IPS-NIHi7 (cell line): ENCODE data around the gene PAPOLB.
A peak's percentile ranks its signal among the peaks of the same experiment; 100 is the strongest.

ENCODE experiments used
- DNase-seq: peaks from one replicate; pipeline ENCODE4 v3.0.0; 2012; ENCODE audit warnings: mixed read lengths; ENCODE audit errors: extremely low spot score

The PAPOLB gene

DNA sequence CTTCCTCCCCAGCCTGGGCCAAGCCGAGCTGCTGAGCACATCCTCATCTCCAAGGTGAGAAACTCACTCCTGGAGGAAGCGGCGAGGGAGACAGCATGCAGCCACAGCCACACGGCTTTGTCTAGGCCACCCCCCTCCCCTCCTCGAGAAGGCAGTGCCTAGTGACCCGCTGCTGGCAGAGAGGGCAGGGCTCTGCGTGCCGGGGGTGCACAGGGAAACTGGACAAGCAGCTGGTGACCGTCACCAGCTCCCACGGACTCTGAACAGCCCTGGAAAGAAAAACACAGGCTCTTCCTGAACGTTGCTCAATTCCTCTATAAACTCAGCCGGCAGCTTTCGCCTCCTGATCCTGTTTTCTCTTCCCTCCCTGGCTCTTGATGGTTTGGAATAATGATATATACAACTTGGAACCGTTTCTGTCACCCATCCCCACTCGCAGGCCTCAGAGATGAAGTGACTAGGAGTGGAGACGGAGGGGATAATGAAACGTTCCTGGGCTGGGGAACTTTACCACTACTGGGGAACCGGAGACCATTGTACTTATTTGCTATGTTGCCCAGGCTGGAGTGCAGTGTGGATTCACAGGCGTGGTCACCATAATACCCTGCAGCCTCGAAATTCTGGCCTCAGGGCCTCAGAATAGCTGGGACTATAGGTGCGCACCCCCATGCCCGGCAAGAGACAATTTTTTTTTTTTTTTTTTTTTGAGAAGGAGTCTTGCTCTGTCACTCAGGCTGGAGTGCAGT lies 19.3 kb downstream of the PAPOLB start:
- DNase-seq: no peak

DNA sequence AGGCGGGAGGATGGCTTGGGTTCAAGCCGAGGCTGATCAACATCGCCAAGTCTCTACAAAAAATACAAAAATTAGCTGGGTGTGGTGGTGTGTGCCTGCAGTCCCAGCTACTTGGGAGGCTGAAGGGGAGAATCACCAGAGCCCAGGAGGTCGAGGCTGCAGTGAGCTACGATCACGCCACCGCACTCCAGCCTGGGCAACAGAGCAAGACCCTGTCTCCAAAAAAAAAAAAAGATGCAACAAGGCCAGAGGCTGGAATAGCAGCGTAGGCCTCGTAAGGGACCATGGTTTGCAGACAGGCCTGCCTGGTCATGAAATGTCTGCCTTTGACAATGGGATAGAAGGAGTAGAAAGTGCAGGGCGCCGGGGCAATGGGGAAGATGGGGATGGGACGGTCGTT lies 20.0 kb downstream of the PAPOLB start:
- no peak for DNase-seq

DNA sequence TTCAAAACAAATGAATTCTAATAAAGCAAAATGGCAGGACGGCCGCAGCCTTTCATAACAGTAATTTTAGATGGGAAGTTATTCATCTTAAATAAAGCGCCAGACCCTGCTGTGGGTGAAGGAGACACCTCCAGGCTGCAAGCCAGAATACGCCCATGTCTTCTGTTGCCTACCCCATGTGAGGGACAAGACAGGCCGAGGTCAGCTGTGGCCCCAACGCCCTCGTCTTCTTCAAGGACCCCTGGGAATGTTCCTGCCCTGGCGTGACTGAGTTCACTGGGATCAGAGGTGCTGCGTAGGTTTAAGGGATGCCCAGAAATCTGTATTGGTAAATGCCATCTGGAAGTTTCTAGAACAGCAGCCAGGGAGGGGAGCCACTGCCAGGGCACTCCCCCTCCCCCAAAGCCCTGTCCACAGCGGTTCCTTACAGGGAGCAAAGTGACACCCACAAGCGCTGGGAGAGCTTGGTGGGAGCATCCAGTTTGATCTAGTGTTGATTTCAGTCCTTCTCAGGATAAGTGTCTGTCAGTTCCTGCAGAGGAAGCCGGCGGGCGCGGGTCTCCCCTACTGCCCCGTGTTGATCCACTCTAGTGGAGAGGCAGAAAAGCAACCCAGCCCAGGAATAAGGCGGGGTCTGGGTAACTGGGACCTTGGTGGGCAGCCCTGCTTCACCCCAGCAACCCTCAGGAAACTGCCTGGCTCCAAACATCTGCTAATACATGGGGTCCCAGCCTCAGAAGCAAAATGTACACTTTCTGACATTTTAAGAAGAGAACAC lies 20.6 kb downstream of the PAPOLB start:
- no peak for DNase-seq

DNA sequence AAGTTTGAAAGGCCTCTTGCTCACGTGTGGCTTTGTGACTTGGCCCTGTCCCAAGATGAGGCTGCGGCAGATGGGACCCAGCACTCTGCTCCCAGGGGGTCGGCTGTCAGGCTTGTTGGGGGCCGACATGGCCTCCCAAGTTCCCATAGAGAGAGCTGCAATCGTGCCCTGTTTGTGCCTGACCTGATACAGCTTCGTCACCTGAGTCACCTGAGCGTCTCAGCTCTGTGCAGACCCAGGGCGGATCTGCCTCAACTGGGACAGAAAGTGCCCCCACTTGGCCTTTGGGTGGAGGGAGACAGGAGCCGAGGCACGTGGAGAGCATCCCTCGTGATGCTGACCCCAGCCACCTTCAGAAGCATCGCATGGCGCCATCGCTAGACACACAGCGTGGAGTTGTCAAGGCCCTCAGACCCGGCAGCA lies 21.7 kb downstream of the PAPOLB start:
- DNase-seq: no peak

DNA sequence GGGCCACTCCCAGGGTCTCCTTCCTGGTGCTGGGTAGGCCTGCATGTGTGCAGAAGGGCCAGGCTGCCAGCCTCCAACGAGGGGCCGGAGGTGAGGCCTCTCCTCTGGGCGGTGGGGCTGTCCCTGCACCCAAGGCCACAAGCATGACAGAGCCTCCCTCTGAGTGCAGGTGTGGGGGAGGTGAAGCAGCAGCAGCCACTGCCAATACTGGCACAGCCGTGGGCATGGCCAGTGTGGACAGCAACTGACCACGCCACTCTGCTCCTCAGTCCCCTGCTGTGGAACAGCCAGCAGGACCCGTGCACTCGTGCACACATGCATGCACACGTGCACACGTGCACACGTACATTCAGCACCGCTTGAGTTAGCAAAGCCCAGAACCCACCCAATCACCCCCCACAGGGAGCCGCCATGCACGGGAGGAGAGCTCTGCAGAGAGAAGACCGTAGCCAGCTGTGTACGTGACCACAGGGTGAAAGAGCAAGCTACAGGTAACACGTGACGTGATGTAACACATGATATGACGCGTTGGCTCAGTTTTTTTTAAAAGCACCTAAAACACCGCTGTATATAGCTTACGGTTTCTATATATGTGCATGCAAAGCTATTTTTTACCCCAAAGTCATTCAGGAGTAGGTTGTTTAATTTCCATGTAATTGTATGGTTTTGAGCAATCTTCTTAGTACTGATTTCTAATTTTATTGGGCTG lies 23.1 kb downstream of the PAPOLB start:
- DNase-seq: no peak

DNA sequence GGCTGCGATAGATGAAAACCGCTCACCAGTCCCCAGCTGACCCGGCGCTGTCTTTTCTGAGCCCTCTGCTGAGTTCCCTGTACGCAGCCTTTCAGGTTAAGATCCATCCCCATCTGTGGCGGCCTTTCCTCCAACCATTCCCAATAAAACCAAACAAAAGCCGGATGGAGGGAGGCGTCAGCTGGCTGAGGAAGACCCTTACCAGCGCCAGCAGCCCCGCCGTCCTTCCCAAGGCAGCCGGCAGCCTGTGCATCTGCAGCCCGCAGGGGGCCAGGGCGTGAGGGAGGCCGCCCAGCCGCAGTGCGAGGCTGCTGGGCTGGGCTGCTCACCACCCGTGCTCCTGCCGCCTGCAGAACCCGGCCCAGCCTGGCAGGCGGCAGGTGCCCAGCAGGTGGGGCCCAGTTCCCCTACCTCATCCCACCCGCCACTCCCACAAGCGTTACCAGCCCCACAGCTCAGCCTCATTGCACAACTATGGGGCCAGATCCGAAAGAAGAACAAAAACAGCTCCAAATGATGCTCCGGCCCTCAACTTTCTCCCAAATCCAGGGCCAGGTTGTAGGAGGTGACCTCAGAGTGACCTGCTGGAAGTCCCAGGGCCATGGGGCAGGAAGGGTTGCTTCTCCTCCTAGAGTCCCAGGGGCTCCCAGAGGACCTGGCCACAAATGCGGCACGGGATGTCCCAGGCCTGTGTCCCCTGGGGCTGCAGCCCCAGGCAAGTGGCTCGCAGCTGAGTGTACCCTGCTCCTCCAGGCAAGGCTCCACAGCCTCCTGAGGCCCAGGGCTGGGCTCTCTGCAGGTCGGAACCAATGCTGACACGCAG lies 23.8 kb downstream of the PAPOLB start:
- peak; percentile 59 for DNase-seq

DNA sequence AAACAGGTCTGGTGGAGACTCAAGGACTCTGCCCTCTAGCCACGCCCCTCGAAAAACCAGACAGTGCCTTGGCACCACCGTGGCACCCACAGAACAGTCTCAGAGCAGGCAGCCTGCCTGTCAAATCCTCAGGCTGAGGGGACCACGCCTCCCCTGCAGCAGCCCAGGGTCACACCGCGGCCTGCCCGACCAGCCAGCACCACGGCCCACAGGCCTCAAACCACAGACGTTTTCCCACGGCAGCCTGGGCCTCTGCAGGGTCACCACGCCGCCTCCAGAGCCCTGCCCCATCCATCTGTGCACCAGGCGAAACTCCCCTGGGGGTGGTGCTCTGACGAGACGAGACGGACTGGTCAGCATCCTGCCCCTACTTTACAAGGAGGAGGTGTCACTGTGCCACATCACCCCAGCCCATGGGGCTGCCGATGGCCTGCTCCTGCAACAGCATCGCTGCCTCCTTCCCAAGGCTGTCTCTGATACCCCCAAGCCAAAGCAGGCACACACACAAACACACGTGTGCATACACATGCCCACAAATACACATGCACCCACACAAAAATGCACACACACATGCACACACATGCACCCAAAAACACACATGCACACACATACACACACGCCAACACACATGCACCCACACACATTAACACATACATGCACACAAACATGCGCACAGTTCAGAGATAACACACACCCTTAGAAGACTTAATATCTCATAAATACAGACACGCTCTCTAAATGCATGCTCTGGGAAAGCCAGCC lies 24.6 kb downstream of the PAPOLB start:
- no peak for DNase-seq

DNA sequence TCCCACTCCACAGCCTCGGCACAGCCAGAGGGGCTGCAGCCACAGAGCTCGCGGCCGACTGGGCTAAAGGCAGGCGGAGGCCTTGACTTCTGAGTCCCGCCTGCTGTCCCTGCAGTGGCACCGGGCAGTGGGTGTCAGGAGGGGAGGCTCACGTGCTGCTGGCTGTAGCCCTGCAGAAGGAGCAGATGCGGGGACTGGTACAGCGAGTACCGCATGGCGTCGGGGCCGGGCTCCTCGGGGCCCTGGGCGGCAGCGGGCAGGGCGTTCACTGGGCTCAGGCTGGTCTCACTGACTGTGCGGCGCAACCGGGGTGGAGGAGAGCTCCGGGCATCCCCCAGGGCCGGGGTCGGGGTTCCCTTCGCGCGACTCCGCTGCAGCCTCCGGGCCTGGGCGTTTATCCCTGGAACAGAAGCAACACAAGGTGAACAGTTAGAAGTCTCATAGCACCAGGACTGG lies 25.6 kb downstream of the PAPOLB start:
- no peak for DNase-seq

DNA sequence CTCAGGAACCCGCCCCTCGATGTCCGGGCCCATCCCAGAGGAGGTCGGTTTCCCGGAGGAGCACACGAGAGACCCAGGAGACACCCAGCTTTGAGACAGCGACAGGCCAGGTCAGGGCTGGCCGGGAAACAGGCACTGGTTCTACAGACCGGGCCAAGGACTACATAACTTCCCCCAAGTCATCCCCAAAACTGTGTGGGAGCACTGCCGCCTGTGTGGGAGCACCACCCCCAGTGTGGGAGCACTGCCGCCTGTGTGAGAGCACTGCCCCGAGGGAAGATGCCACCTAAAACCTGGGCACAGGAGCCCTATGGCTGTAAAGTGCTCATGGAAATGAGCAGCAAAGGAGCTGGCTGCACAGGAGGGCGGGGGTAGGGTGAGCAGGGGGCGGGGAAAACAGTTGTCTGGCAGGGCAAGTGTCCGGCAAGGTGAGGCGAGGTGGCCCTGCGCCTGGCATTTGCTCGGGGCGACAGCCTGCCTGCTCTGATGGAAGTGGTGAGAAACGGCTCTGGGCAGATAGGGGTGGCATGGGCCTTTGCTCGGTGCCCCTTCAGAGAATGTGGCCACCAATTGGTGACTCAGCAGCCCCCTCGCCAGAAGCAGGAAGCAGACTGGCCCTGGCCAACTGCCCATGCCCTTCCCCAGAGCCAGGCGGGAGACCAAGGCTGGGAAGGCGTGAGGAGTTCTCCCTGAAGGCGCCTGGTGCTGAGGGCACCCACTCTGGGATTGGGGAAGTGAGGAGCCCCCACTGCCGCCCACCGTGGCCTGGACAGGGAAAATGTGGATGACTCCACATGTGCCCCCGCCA lies 26.2 kb downstream of the PAPOLB start:
- DNase-seq: no peak

DNA sequence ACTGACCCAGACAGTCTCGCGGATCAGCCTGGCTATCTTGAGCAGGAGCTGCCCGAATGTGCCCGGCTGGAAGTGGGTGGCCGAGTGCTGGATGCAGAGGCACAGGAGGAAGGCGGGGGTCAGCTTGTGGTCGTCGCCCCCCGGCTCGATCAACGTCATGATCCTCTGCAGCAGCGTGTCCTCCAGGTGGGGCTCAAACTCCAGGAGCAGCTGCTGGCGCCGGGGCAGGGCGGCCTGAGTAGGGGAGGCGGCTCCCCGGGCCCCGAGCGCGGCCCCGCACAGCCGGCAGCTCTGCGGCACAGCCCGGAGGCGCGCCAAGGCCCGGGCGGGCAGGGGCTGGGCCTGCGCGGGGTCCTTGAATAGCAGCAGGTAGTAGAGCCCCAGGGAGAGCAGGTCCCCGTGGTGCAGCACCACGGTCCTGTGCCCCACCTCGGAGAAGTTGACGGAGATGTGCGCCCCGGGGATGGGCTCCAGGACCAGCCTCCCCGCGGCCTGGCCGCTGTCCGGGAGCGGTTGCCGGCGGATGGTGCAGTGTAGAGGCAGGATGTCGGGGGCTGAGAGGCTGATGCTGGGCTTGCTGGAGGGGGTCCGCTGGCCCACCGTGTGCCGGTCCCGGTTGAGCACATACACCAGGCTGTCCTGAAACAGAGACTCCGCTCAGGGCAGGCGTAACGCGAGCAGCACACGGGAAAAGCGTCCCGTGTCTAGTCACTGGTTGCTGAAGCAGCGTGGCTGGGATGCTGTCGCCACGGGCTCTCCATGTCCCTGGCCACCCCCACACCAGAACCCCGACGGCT lies 27.0 kb downstream of the PAPOLB start:
- DNase-seq: no peak

DNA sequence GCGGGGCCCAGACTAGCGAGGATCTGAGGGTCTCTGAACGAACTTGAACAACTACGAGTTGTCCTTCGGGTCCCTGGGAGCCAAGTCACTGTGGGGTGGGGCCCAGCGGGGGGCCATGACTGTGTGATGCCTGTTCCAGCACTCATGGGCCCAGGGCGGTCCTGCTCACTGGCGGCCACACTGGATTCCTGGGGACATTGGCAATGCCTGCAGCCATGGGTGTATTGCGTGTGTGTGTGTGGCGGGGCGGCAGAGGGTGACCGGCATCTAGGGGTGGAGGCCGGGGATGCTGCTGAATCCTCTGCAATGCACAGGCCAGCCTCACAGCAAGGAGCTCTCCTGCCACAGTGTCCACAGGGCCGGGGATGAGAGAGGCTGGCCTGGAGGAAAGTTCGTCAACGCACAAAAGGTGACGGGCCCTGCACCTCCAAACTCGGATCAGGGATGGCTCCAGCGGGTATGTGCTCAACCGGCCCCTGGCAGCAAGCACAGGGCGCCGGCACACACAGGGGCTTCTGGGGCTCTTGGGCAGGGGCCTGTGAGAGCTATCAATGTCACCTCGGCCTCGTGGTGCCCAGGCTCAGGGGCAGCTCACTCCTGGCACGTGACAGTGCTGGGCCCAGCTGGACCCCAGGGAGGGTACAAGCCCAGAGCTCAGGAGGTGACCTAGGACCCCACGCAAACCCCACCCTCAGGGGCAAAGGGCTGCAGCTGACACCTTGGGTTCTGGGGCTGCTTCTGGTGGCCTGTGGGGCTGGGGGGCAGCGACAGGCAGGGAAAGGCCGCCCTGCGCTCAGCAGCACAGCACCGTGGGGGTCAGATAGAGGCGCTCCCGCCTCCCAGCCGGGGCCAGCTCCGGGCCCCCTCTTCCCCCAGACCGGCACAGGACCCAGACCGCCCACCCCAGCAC lies 27.9 kb downstream of the PAPOLB start:
- DNase-seq: no peak

DNA sequence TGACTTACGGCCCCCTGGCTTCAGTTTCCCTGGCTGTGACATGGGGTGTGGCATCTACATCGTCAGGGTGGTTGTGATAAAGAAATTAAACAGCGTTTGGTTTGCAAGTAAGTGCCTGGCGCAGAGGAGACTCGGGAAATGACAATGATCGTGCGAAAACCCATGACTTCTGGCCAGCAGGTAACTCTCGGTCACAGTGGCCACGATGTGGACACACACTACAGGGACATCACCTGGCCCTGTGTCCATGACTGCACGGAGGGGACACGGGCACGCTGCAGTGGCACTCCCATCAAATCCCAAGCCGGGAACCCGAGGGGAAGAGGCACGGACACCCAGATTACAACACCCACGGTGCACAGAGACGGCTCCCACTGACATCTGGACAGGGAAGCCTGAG lies 28.7 kb downstream of the PAPOLB start:
- no peak for DNase-seq

DNA sequence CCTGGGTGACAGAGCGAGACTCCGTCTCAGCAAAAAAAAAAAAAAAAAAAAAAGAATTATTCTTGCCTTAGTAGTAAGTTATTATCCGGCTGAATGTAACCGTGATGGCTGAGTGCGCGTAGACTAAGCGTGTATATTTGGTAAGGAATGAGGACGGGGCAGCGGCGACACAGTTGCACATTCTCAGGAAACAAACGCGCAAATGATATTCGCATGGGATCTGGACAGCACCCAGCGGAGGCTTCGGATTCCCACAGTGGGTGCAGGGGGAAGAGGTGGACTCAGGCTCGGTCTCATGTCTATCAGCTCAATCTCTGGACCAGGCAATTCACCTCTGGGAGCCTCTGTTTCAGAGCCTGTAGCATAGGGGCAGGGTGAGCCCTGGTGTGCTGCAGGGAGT lies 29.1 kb downstream of the PAPOLB start:
- no peak for DNase-seq

DNA sequence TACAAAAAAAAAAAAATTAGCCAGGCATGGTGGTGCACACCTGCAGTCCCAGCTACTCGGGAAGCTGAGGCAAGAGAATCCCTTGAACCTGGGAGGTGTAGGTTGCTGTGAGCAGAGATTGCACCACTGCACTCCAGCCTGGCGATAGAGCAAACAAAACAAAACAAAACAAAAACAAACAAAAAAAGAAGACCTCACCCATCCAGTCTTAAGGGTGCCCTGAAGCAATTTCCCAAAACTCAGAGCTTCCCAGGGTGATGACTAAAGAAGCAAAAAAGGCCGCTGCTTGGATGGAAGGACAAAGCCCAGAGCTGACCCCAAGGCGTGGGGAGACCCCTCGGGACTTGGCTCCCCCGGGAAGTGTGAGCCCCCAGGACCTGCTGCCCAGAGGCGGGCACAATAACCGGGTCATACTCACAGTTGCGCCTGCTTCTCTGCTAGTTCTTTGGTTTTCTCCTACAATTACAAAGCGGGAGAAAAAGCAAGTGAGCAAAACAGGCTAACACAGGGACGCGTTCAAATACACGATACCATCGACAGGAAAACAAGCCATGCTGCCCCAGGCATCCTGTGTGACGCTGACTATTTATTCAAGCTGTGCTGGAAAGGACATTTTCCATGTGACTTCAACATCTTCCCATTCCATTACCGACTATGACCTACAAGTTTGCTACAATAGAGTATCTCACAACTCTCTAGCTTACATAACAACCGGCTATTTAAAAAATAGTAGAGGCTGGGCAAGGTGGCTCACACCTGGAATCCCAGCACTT lies 29.9 kb downstream of the PAPOLB start:
- no peak for DNase-seq

DNA sequence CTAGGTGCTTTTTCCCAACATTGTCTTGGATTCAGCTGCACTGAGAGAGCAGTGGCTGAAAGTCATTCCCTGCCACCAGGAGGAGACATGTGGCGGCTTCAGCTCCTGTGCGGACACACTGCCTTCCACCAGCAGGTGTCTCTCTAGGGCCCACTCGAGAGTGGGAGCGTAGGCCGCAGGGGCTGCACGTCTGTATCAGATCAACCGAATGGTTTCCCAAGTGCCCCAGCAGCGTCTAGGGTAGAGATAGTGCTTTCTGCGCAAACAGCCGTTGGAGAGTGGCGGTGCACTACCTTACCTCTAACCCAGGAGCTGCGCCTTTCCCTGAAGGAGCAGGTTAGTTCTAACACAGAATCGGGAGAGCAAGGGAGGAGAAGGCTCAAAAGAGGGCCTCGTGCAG lies 31.7 kb downstream of the PAPOLB start:
- DNase-seq: peak; percentile 87

DNA sequence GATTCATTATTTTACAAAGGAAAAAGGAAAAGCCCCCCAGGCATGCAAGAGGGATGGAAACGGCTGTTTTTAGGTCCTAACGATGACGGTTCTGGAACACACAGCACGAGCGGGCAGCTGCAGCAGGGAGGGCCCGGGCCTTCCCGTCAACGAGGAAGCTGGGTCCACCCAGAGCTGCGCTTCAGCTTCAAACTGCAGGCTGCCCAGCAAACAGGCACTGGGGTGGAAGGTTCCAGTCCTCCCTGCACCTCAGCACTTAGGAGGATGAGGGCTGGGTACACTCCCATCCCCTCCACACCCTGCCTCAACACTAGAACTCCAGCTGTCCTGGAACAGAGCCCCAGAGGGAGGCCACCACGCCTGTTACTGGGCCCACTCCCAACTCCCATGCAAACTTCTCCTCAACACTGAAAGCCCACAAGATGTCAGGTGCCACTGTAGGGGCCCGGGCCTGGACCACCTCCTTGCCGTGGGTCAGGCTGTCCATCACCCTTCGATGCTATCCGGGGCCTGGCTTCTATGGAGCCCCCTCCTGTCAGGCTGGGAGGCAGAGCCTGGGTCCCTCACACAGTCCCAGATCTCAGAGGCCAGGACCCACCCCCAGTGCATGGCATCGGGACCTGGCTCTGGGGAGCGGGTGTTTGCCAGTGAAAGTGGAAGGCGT lies 33.0 kb downstream of the PAPOLB start:
- no peak for DNase-seq

DNA sequence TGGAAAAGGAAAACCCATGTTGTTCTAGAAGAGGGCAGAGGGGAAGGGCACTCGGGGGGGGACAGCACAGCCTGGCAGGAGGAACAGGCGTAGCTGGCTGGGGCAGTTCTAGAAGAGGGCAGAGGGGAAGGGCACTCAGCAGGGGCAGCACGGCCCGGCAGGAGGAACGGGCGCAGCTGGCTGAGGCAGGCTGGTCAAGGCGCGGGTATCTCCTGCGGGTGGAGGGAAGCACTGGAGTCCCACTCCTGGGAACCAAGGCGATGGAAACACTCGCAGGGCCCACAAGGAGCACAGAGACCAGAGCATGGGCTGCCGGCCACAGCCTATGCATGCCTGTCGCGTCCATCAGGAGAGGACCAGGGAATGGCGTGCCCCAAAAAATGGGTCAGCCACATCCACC lies 36.7 kb downstream of the PAPOLB start:
- no peak for DNase-seq
